CD14-positive monocyte (primary cell): ENCODE measurements around the gene PPIL4. TPM values are rescaled to one million over a fixed set of nuclear protein-coding genes. Genes with fewer than 3 reads are reported as not detected.

Source experiments
- DNase-seq, 3 donors: peaks; one replicate each; pipeline ENCODE4 v3.0.0-alpha.2; 2011 to 2022
- H2AFZ ChIP-seq: 2 replicates; pipeline ENCODE4 v1.6.0; 2012; ENCODE audit warnings: mild to moderate bottlenecking, low read depth, low read length, inconsistent platforms; ENCODE audit not compliant: insufficient read depth, poor library complexity, severe bottlenecking
- H3K27ac ChIP-seq, 2 donors: 1 replicate in 1 of 2; 2 replicates in 1 of 2; pipeline ENCODE4 v1.5.1; 2012 to 2013; ENCODE audit warnings: low read length in 2 of 2, control low read depth in 1 of 2, inconsistent platforms in 1 of 2, low read depth in 1 of 2, mild to moderate bottlenecking in 1 of 2
- H3K27me3 ChIP-seq, 2 donors: one replicate each; pipeline versions ENCODE4 v1.6.0 to v1.6.1; 2011 to 2013; ENCODE audit warnings: low read length in 2 of 2; ENCODE audit not compliant: control insufficient read depth in 2 of 2, insufficient read depth in 2 of 2
- H3K36me3 ChIP-seq, 2 donors: replicated peaks in 1 of 2; 1 replicate in 1 of 2; 2 replicates in 1 of 2; pipeline versions ENCODE4 v1.5.1 to v1.6.1; 2012 to 2013; ENCODE audit warnings: low read length in 2 of 2, control low read depth in 1 of 2, inconsistent platforms in 1 of 2, mild to moderate bottlenecking in 1 of 2; ENCODE audit not compliant: insufficient read depth in 2 of 2, control insufficient read depth in 1 of 2
- H3K4me1 ChIP-seq, 2 donors: 1 replicate in 1 of 2; 2 replicates in 1 of 2; pipeline versions ENCODE4 v1.5.1 to v1.6.1; 2012 to 2013; ENCODE audit warnings: low read length in 2 of 2, control low read depth in 1 of 2, inconsistent platforms in 1 of 2, mild to moderate bottlenecking in 1 of 2, moderate library complexity in 1 of 2; ENCODE audit not compliant: insufficient read depth in 2 of 2, control insufficient read depth in 1 of 2
- H3K4me2 ChIP-seq: replicated peaks from 2 replicates; pipeline ENCODE3; 2012; ENCODE audit warnings: low read length, moderate library complexity, mild to moderate bottlenecking; ENCODE audit not compliant: poor library complexity, severe bottlenecking; ENCODE audit errors: extremely low read depth
- H3K4me3 ChIP-seq, 3 experiments: fragments of 200-600 bp in 1 of 3; sonication (generic) in 1 of 3; replicated peaks in 1 of 3; 1 replicate in 2 of 3; 2 replicates in 1 of 3; pipeline ENCODE4 v1.5.1; 2011 to 2013; ENCODE audit warnings: low read length in 3 of 3, mild to moderate bottlenecking in 3 of 3, control low read depth in 2 of 3, low read depth in 2 of 3, inconsistent platforms in 1 of 3, moderate library complexity in 1 of 3
- H3K79me2 ChIP-seq: 2 replicates; pipeline ENCODE4 v1.6.0; 2012; ENCODE audit warnings: mild to moderate bottlenecking, control low read depth, inconsistent platforms, low read length, moderate library complexity; ENCODE audit not compliant: insufficient read depth
- H3K9ac ChIP-seq: 2 replicates; pipeline ENCODE4 v1.6.0; 2017; ENCODE audit warnings: low read length, mild to moderate bottlenecking; ENCODE audit not compliant: insufficient read depth, poor library complexity, severe bottlenecking
- H3K9me3 ChIP-seq, 2 donors: replicated peaks in 1 of 2; 1 replicate in 1 of 2; 2 replicates in 1 of 2; pipeline versions ENCODE4 v1.5.1 to v1.6.1; 2012 to 2013; ENCODE audit warnings: low read length in 2 of 2, control low read depth in 1 of 2; ENCODE audit not compliant: control insufficient read depth in 1 of 2, insufficient read depth in 1 of 2
- H4K20me1 ChIP-seq: 2 replicates; pipeline ENCODE4 v1.6.0; 2012; ENCODE audit warnings: mild to moderate bottlenecking, low read length, control low read depth, moderate library complexity; ENCODE audit not compliant: insufficient read depth
- H3K27ac Mint-ChIP-seq, 7 donors: one replicate each; pipeline ENCODE4 v1.8.0; 2020; ENCODE audit warnings: mild to moderate bottlenecking in 7 of 7, mixed read lengths in 7 of 7, moderate library complexity in 6 of 7, inconsistent platforms in 2 of 7
- H3K27me3 Mint-ChIP-seq, 3 donors: one replicate each; pipeline ENCODE4 v1.8.0; 2021 to 2022; ENCODE audit warnings: low read depth in 3 of 3, mild to moderate bottlenecking in 3 of 3, mixed read lengths in 3 of 3, moderate library complexity in 3 of 3, inconsistent platforms in 1 of 3
- H3K36me3 Mint-ChIP-seq, 2 donors: one replicate each; pipeline ENCODE4 v1.8.0; 2020; ENCODE audit warnings: mixed read lengths in 2 of 2, inconsistent platforms in 1 of 2, mild to moderate bottlenecking in 1 of 2
- H3K4me1 Mint-ChIP-seq: one replicate; pipeline ENCODE4 v1.8.0; 2020; ENCODE audit warnings: mild to moderate bottlenecking, mixed read lengths
- H3K4me3 Mint-ChIP-seq, 2 donors: one replicate each; pipeline ENCODE4 v1.8.0; 2020; ENCODE audit warnings: mild to moderate bottlenecking in 2 of 2, mixed read lengths in 2 of 2, moderate library complexity in 1 of 2
- H3K9me3 Mint-ChIP-seq, 7 donors: one replicate each; pipeline ENCODE4 v1.8.0; 2020 to 2022; ENCODE audit warnings: mixed read lengths in 7 of 7, mild to moderate bottlenecking in 6 of 7, moderate library complexity in 6 of 7, inconsistent platforms in 2 of 7
- CTCF ChIP-seq: fragments of 200-600 bp; IDR thresholded peaks from one replicate; pipeline ENCODE4 v1.8.0; 2022; ENCODE audit warnings: antibody characterized with exemption, mild to moderate bottlenecking
- WGBS: methylation state at CpG from one replicate; pipeline ENCODE4 v1.1.5; 2013; ENCODE audit warnings: missing lambda C conversion rate; ENCODE audit not compliant: insufficient coverage; 5-methylcytosine and 5-hydroxymethylcytosine counted together
- intact Hi-C, 2 donors: fragments of 100-400 bp; cut with micrococcal nuclease; formaldehyde crosslinking; loops; one replicate each; pipeline versions ENCODE4 v1.15.0 to v1.15.1; 2023
- polyA plus RNA-seq, 3 donors: library from polyadenylated mRNA; depleted of rRNA in 1 of 3; unstranded in 2 of 3; stranded (reverse) in 1 of 3; fragments of 300-500 nt in 2 of 3; fragments of >200 nt in 1 of 3; fragmentation: Illumina TruSeq in 2 of 3; gene quantifications; 1 replicate in 2 of 3; 2 replicates in 1 of 3; pipeline ENCODE4 v1.2.3, GENCODE V29; 2012 to 2021

PPIL4 gene
- polyA plus RNA-seq, 3 donors: 3.5 to 9.2 (median 4.4) TPM

GRCh38 chr6:149559389-149559788 lies 13.5 kb upstream of the PPIL4 start:
- no peaks in the 10 kb centered on the region for H3K4me1 ChIP-seq
- H3K4me2 ChIP-seq: no peak overlapping the region
- no peaks in the 10 kb centered on the region for H3K36me3 ChIP-seq
- H3K4me3 ChIP-seq: no peak overlapping the region
- no peak overlapping the region for H3K9ac ChIP-seq
- peaks cover 16 to 51% (median 30%) of the 10 kb centered on the region in 3 donors for H3K27me3 Mint-ChIP-seq
- H4K20me1 ChIP-seq: no peaks in the 10 kb centered on the region
- no peaks in the 10 kb centered on the region for H3K4me1 Mint-ChIP-seq
- H3K27me3 ChIP-seq: peaks cover 12 to 18% of the 10 kb centered on the region in 2 donors
- no peak for TF ChIP-seq CTCF
- H3K27ac ChIP-seq: no peak overlapping the region
- peak overlapping the region in 1 of 7 donors; percentile 17 for H3K27ac Mint-ChIP-seq
- intact Hi-C loops: no loop called here
- H3K36me3 Mint-ChIP-seq: no peaks in the 10 kb centered on the region
- no peaks in the 10 kb centered on the region for H3K9me3 ChIP-seq
- no peak overlapping the region for H3K4me3 Mint-ChIP-seq
- DNase-seq: no peak
- WGBS: 100% methylated on average over 1 of the region's 2 CpGs
- H2AFZ ChIP-seq: no peak overlapping the region
- peaks cover 0 to 3% (median 0%) of the 10 kb centered on the region in 7 donors for H3K9me3 Mint-ChIP-seq
- H3K79me2 ChIP-seq: no peaks in the 10 kb centered on the region

- Histone ChIP-seq H3K9me3 (no peaks in the 10 kb centered on the region), H3K27ac (no peak overlapping the region), H3K4me3 (no peak overlapping the region), H3K79me2 (no peaks in the 10 kb centered on the region), H3K4me2 (no peak overlapping the region), H4K20me1 (no peaks in the 10 kb centered on the region), H3K9ac (no peak overlapping the region), H2AFZ (no peak overlapping the region), H3K27me3 (peaks cover 10 to 11% of the 10 kb centered on the region in 2 donors), H3K4me1 (no peaks in the 10 kb centered on the region), H3K36me3 (no peaks in the 10 kb centered on the region)
- Mint-ChIP-seq H3K4me3 (peak overlapping the region in 1 of 2 donors; percentile 54), H3K9me3 (peaks cover 0 to 3% (median 0%) of the 10 kb centered on the region in 7 donors), H3K27me3 (peaks cover 13 to 57% (median 31%) of the 10 kb centered on the region in 3 donors), H3K27ac (no peak overlapping the region), H3K36me3 (no peaks in the 10 kb centered on the region), H3K4me1 (no peaks in the 10 kb centered on the region)
- no peak for DNase-seq
- TF ChIP-seq CTCF: no peak
- intact Hi-C loops: no loop called here
Observed at GRCh38 chr6:149558029-149558428, 12.2 kb upstream of the PPIL4 start.
